ENCODE results near the gene TOX4. TPM values are rescaled to one million over a fixed set of nuclear protein-coding genes. Genes with fewer than 3 reads are reported as not detected.
A peak's percentile ranks its signal among the peaks of the same experiment; 100 is the strongest.

TOX4 gene
- total and polyA plus RNA-seq, 2 of the 8 experiments (the other 6 are each of a cell fraction or from before 2014, with no cell fraction given), result 51.5 to 58.3 TPM

- 16% methylated on average over 20 of the region's 33 CpGs; no CpG with 5 or more reads in 1 of the 2 experiments for WGBS, 2 experiments (ENCODE audit: extremely low coverage in 1 of 2, insufficient coverage in 1 of 2, insufficient read length in 1 of 2, insufficient replicate concordance in 2 of 2, low coverage in 1 of 2, low lambda C conversion rate in 2 of 2, missing lambda C conversion rate in 1 of 2)
- peaks cover 0 to 5% (median 1%) of the 10 kb centered on the region in 4 experiments; a peak in 4 of 7 replicates for H3K4me1 ChIP-seq (replicated peaks in 1 of 4; ENCODE audit: control insufficient read depth in 3 of 4, insufficient read depth in 4 of 4, low read length in 3 of 4)
- FAIRE-seq (peak; percentile 78), DNase-seq (ENCODE audit: low read depth in 1 of 2, low spot score in 2 of 2) (peak; percentile 95 to 100)
- H3K9me3 ChIP-seq (ENCODE audit: insufficient read depth in 2 of 2, low read depth in 1 of 2, low read length in 1 of 2), result no peaks in the 10 kb centered on the region
- peak overlapping the region; percentile 49 to 85 (median 60) for H3K9ac ChIP-seq (replicated peaks in 1 of 4; ENCODE audit: extremely low read depth in 1 of 4, low read depth in 3 of 4, low read length in 3 of 4)
- ChIA-PET CTCF (ENCODE audit: partially characterized antibody) (interaction anchor here (0.9 to 2.2 kb wide), 5 partner anchors 12 to 52 kb away, joined by 3 to 11 read pairs (median 5); partner anchors contain the start of genes CHD8 and TOX4), POLR2A (ENCODE audit: partially characterized antibody) (interaction anchor here (0.5 to 3.7 kb wide), 26 partner anchors 9 to 172 kb away, joined by 3 to 62 read pairs (median 4); partner anchors contain the start of genes CHD8, METTL3, RAB2B and SALL2)
- peak overlapping the region; percentile 84 to 93 for H3K4me2 ChIP-seq (ENCODE audit: insufficient read depth in 1 of 2, low read depth in 2 of 2, low read length in 2 of 2)
- H4K8ac ChIP-seq (ENCODE audit: extremely low read depth, insufficient read depth, low read length), result peak overlapping the region; percentile 77; the same call in 1 of the 2 replicates
- peaks cover 6% of the 10 kb centered on the region; the same call in 1 of the 2 replicates for H3K79me1 ChIP-seq (ENCODE audit: low read depth, low read length)
- H3K4me3 ChIP-seq (ENCODE audit: extremely low read depth in 1 of 4, insufficient read depth in 2 of 4, low read depth in 3 of 4, low read length in 4 of 4), result peak overlapping the region; percentile 48 to 76 (median 67)
- H4K5ac ChIP-seq (ENCODE audit: insufficient read length, low read depth, low read length), result peak overlapping the region; percentile 35
- no peak overlapping the region for H2BK15ac ChIP-seq (ENCODE audit: low read length)
- H3K27me3 ChIP-seq (replicated peaks in 1 of 4; ENCODE audit: control insufficient read depth in 3 of 4, extremely low read depth in 1 of 4, insufficient read depth in 3 of 4, low read length in 3 of 4), result no peaks in the 10 kb centered on the region
- no peak overlapping the region for H3K56ac ChIP-seq (replicated peaks; ENCODE audit: insufficient read length, low read depth, low read length)
- H2AFZ ChIP-seq (ENCODE audit: low read length), result peak overlapping the region; percentile 18; the same call in 1 of the 2 replicates
- H2BK5ac ChIP-seq (ENCODE audit: low read depth, low read length), result peak overlapping the region; percentile 72
- no peak overlapping the region for H3K14ac ChIP-seq (ENCODE audit: insufficient read length)
- H2AK5ac ChIP-seq (ENCODE audit: low read depth, low read length), result no peak overlapping the region
- H3K27ac ChIP-seq (ENCODE audit: low read depth, low read length), result peak overlapping the region; percentile 73
- no peaks in the 10 kb centered on the region; a peak in 1 of 8 replicates for H3K36me3 ChIP-seq (ENCODE audit: control insufficient read depth in 2 of 4, insufficient read depth in 4 of 4, low read length in 3 of 4)
- peaks cover 21 to 84% of the 10 kb centered on the region in 2 experiments for H3K79me2 ChIP-seq (ENCODE audit: control insufficient read depth in 1 of 2, insufficient read depth in 2 of 2, low read length in 2 of 2)
- H3K23me2 ChIP-seq (ENCODE audit: low read depth, low read length), result peaks cover 4% of the 10 kb centered on the region; the same call in 1 of the 2 replicates
- H3K23ac ChIP-seq (ENCODE audit: insufficient read length), result no peak overlapping the region
- H2BK12ac ChIP-seq (ENCODE audit: low read depth, low read length), result no peak overlapping the region; the same call in 1 of the 2 replicates
- no peak overlapping the region for H2BK20ac ChIP-seq (ENCODE audit: low read length)
- H3K18ac ChIP-seq (ENCODE audit: extremely low read depth, low read length), result peak overlapping the region; percentile 51; the same call in 1 of the 2 replicates
- H3K4ac ChIP-seq (replicated peaks; ENCODE audit: insufficient read length, low read depth, low read length), result no peak overlapping the region
- H4K20me1 ChIP-seq (replicated peaks in 1 of 2; ENCODE audit: control insufficient read depth in 1 of 2, insufficient read depth in 2 of 2, low read length in 2 of 2), result peaks cover 2 to 3% of the 10 kb centered on the region in 2 experiments
- no peak overlapping the region for H2BK120ac ChIP-seq (replicated peaks; ENCODE audit: low read depth, low read length)
- H4K91ac ChIP-seq (replicated peaks; ENCODE audit: insufficient read length, low read length), result no peak overlapping the region
- TF ChIP-seq RAD21 (IDR thresholded peaks at IDR 0.05 in 1 of 2, conservative IDR thresholded peaks at IDR 0.05 in 1 of 2; ENCODE audit: low read depth in 2 of 2, low read length in 2 of 2), result no peak; a peak in 1 of 4 replicates
- peak; percentile 61; the same call in 1 of the 2 replicates for TF ChIP-seq KDM1A (IDR thresholded peaks at IDR 0.05; ENCODE audit: borderline replicate concordance, low read length)
- no peak for TF ChIP-seq SIX5 (IDR thresholded peaks at IDR 0.05; ENCODE audit: low read depth, low read length)
- TF ChIP-seq ZNF274 (IDR thresholded peaks at IDR 0.05; ENCODE audit: borderline replicate concordance, extremely low read depth, low read length), result no peak
- no peak for TF ChIP-seq BCL11A (IDR thresholded peaks at IDR 0.05; ENCODE audit: low read depth in 2 of 2, low read length in 2 of 2)
- no peak for TF ChIP-seq USF2 (IDR thresholded peaks at IDR 0.05; ENCODE audit: low read length)
- TF ChIP-seq RFX5 (IDR thresholded peaks at IDR 0.05; ENCODE audit: borderline replicate concordance, low read depth, low read length), result no peak
- TF ChIP-seq BACH1 (IDR thresholded peaks at IDR 0.05; ENCODE audit: low read length), result no peak
- peak; percentile 89 for TF ChIP-seq POLR2AphosphoS5 (IDR thresholded peaks at IDR 0.05; ENCODE audit: low read depth, low read length)
- no peak for TF ChIP-seq TCF12 (IDR thresholded peaks at IDR 0.05; ENCODE audit: low read depth, low read length)
These were observed 39.7 kb upstream of the TOX4 start for GRCh38 chr14:21437063-21437901.
